HG03439 (cell line): ENCODE measurements around the gene KIF12.

Source experiments
- ATAC-seq: cut with Tn5 transposase; IDR thresholded peaks from one replicate; pipeline ENCODE4 v1.9.1; 2021; ENCODE audit warnings: mild to moderate bottlenecking, moderate library complexity; ENCODE audit not compliant: unreplicated experiment

KIF12 gene

GRCh38 chr9:114070188-114071103, 28.6 kb downstream of the KIF12 start:
- no peak for ATAC-seq

- ATAC-seq, result no peak
Observed at GRCh38 chr9:114069476-114070187, 29.5 kb downstream of the KIF12 start.

- no peak for ATAC-seq
Observed at GRCh38 chr9:114065304-114065703, 33.8 kb downstream of the KIF12 start.

- no peak for ATAC-seq
Observed at GRCh38 chr9:114061830-114062474, 37.1 kb downstream of the KIF12 start.

GRCh38 chr9:114061292-114061691, 37.8 kb downstream of the KIF12 start:
- no peak for ATAC-seq

- no peak for ATAC-seq
Observed at GRCh38 chr9:114060711-114061110, 38.4 kb downstream of the KIF12 start.

- no peak for ATAC-seq
Observed at GRCh38 chr9:114060070-114060469, 39.0 kb downstream of the KIF12 start.

GRCh38 chr9:114059047-114059803, 39.9 kb downstream of the KIF12 start:
- no peak for ATAC-seq

GRCh38 chr9:114058688-114059046, 40.4 kb downstream of the KIF12 start:
- no peak for ATAC-seq

GRCh38 chr9:114057161-114057885, 41.8 kb downstream of the KIF12 start:
- no peak for ATAC-seq

GRCh38 chr9:114056527-114056926, 42.6 kb downstream of the KIF12 start:
- no peak for ATAC-seq

- no peak for ATAC-seq
Observed at GRCh38 chr9:114055894-114056293, 43.2 kb downstream of the KIF12 start.

GRCh38 chr9:114055061-114055460, 44.0 kb downstream of the KIF12 start:
- no peak for ATAC-seq

GRCh38 chr9:114054191-114054690, 44.9 kb downstream of the KIF12 start:
- no peak for ATAC-seq

GRCh38 chr9:114053246-114054005, 45.7 kb downstream of the KIF12 start:
- ATAC-seq, result no peak

GRCh38 chr9:114051706-114052105, 47.4 kb downstream of the KIF12 start:
- ATAC-seq, result no peak

- no peak for ATAC-seq
Observed at GRCh38 chr9:114051281-114051680, 47.8 kb downstream of the KIF12 start.

- ATAC-seq, result no peak
Observed at GRCh38 chr9:114050646-114051045, 48.4 kb downstream of the KIF12 start.

- ATAC-seq, result no peak
Observed at GRCh38 chr9:114050226-114050568, 48.9 kb downstream of the KIF12 start.
